Fibroblast of lung (primary cell): ENCODE measurements around the gene SBF2. TPM values are rescaled to one million over a fixed set of nuclear protein-coding genes. Genes with fewer than 3 reads are reported as not detected.

Experiments used
- DNase-seq, 2 donors: peaks; one replicate each; pipeline versions ENCODE4 v3.0.0 to v3.0.0-alpha.2; 2010; ENCODE audit warnings: low read depth in 2 of 2
- H2AFZ ChIP-seq: 2 replicates; pipeline ENCODE4 v1.5.1; 2012; ENCODE audit warnings: low read length, control low read depth, inconsistent platforms
- H3K27ac ChIP-seq: 2 replicates; pipeline ENCODE4 v1.5.1; 2011; ENCODE audit warnings: low read length, control low read depth; ENCODE audit not compliant: insufficient read depth
- H3K27me3 ChIP-seq: 2 replicates; pipeline ENCODE4 v1.5.1; 2011; ENCODE audit warnings: mild to moderate bottlenecking, low read length; ENCODE audit not compliant: control insufficient read depth, insufficient read depth
- H3K36me3 ChIP-seq: 2 replicates; pipeline ENCODE4 v1.5.1; 2011; ENCODE audit warnings: low read length; ENCODE audit not compliant: control insufficient read depth, insufficient read depth
- H3K4me1 ChIP-seq: 2 replicates; pipeline ENCODE4 v1.5.1; 2011; ENCODE audit warnings: low read length; ENCODE audit not compliant: control insufficient read depth, insufficient read depth; ENCODE audit errors: extremely low read depth
- H3K4me2 ChIP-seq: 2 replicates; pipeline ENCODE4 v1.5.1; 2011; ENCODE audit warnings: low read length, control low read depth; ENCODE audit not compliant: insufficient read depth; ENCODE audit errors: extremely low read depth
- H3K4me3 ChIP-seq, 4 experiments: fragments of 200-600 bp in 1 of 4; sonication (generic) in 1 of 4; replicated peaks in 1 of 4; 2 replicates each; pipeline ENCODE4 v1.5.1; 2011 to 2016; ENCODE audit warnings: low read length in 4 of 4, low read depth in 3 of 4, mild to moderate bottlenecking in 3 of 4, control low read depth in 2 of 4, inconsistent platforms in 1 of 4, mixed read lengths in 1 of 4; ENCODE audit not compliant: insufficient read depth in 1 of 4; ENCODE audit errors: control extremely low read depth in 1 of 4
- H3K79me2 ChIP-seq: 2 replicates; pipeline ENCODE4 v1.5.1; 2012; ENCODE audit warnings: mild to moderate bottlenecking, low read length, inconsistent platforms; ENCODE audit not compliant: control insufficient read depth, insufficient read depth
- H3K9ac ChIP-seq: 2 replicates; pipeline ENCODE4 v1.5.1; 2011; ENCODE audit warnings: mild to moderate bottlenecking, low read length, control low read depth; ENCODE audit not compliant: insufficient read depth
- H3K9me3 ChIP-seq: 2 replicates; pipeline ENCODE4 v1.5.1; 2012; ENCODE audit warnings: low read depth, low read length; ENCODE audit not compliant: control insufficient read depth, insufficient read depth
- H4K20me1 ChIP-seq: 2 replicates; pipeline ENCODE4 v1.5.1; 2011; ENCODE audit warnings: low read length; ENCODE audit not compliant: control insufficient read depth, insufficient read depth; ENCODE audit errors: extremely low read depth
- EZH2 ChIP-seq: IDR thresholded peaks from 2 replicates; pipeline ENCODE4 v1.5.1; 2012; ENCODE audit warnings: low read length, control low read depth, mild to moderate bottlenecking; ENCODE audit errors: missing control alignments
- polyA plus RNA-seq, 2 donors: library from polyadenylated mRNA; depleted of rRNA in 1 of 2; stranded (reverse) in 1 of 2; unstranded in 1 of 2; fragments of >200 nt; gene quantifications; 2 replicates each; pipeline ENCODE4 v1.2.1, GENCODE V29; 2011 to 2012; ENCODE audit warnings: missing spikeins in 1 of 2
- total RNA-seq: library from RNA; depleted of rRNA; stranded (reverse); fragments of >200 nt; gene quantifications from 2 replicates; pipeline ENCODE4 v1.2.1, GENCODE V29; 2014
- TF ChIP-seq, protein P1 (sequence below), 2 donors: IDR thresholded peaks in 1 of 2; conservative IDR thresholded peaks in 1 of 2; 1 replicate in 1 of 2; 2 replicates in 1 of 2; pipeline ENCODE4 v1.5.1; 2011 to 2012; ENCODE audit warnings: low read length in 2 of 2, control low read depth in 1 of 2, inconsistent platforms in 1 of 2, low read depth in 1 of 2, mild to moderate bottlenecking in 1 of 2

SBF2 gene
- total and polyA plus RNA-seq, 2 donors (not counting 1 experiment from before 2014, with no cell fraction given), result 69.4 to 95.9 TPM

DNA sequence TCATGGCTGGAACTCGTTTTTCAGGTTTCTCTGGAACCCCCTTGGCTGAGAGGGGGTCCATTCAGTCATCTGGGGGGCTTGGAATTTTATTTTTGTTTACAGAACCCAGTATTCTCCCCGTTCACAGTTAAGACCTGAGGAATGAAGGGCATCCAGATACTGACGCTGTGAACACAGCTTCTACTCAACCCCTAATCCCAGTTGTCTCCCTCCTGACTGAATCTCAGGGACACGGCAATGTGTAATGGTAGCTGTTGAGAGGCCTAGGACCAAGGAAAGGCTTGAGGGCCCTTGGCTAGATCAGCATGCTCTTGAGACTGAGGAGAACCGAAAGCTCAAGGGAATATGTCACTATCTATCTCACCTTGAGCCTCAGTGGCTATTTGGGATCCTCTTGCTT, 516.5 kb downstream of the SBF2 start:
- peaks cover 13% of the 10 kb centered on the region for H3K36me3 ChIP-seq
- no peak for DNase-seq
- H3K4me1 ChIP-seq, result peaks cover 13% of the 10 kb centered on the region
- H3K27me3 ChIP-seq, result no peaks in the 10 kb centered on the region
- no peak overlapping the region for H3K9ac ChIP-seq
- TF ChIP-seq EZH2, result no peak
- TF ChIP-seq, protein P1, sequence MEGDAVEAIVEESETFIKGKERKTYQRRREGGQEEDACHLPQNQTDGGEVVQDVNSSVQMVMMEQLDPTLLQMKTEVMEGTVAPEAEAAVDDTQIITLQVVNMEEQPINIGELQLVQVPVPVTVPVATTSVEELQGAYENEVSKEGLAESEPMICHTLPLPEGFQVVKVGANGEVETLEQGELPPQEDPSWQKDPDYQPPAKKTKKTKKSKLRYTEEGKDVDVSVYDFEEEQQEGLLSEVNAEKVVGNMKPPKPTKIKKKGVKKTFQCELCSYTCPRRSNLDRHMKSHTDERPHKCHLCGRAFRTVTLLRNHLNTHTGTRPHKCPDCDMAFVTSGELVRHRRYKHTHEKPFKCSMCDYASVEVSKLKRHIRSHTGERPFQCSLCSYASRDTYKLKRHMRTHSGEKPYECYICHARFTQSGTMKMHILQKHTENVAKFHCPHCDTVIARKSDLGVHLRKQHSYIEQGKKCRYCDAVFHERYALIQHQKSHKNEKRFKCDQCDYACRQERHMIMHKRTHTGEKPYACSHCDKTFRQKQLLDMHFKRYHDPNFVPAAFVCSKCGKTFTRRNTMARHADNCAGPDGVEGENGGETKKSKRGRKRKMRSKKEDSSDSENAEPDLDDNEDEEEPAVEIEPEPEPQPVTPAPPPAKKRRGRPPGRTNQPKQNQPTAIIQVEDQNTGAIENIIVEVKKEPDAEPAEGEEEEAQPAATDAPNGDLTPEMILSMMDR (conservative IDR thresholded peaks at IDR 0.05 in 1 of 2, IDR thresholded peaks at IDR 0.05 in 1 of 2; ENCODE audit: low read depth in 1 of 2, low read length in 2 of 2), result no peak
- no peak overlapping the region for H2AFZ ChIP-seq
- H3K4me2 ChIP-seq, result no peak overlapping the region
- peaks cover 2% of the 10 kb centered on the region for H3K79me2 ChIP-seq
- H4K20me1 ChIP-seq, result no peaks in the 10 kb centered on the region
- no peaks in the 10 kb centered on the region for H3K9me3 ChIP-seq
- H3K27ac ChIP-seq, result no peak overlapping the region
- peak overlapping the region in 1 of 4 experiments; percentile 25 for H3K4me3 ChIP-seq

DNA sequence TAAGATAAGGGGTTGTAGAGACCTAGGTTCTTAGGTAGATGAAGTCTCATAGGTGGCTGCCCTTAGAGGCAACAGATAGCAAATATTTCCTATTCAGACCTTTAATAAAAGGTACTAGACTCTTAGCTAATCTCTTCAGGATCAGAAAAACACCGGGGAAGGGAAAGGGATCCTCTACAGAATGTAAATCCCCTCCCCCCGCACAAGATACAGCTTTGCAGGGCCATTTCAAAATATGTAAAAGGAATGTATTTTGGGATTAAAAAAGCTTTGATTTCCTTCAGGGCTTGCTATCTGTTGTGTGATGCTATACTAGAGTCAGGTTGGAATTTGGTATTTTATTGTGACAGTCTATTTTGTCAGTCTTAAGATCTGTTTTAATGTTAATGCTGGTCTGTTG, 517.0 kb downstream of the SBF2 start:
- Histone ChIP-seq H3K27ac (no peak overlapping the region), H4K20me1 (no peaks in the 10 kb centered on the region), H2AFZ (no peak overlapping the region), H3K27me3 (no peaks in the 10 kb centered on the region), H3K4me1 (peaks cover 13% of the 10 kb centered on the region), H3K9ac (no peak overlapping the region), H3K9me3 (no peaks in the 10 kb centered on the region), H3K36me3 (peaks cover 13% of the 10 kb centered on the region), H3K4me2 (no peak overlapping the region), H3K4me3 (peak overlapping the region in 1 of 4 experiments; percentile 25), H3K79me2 (peaks cover 2% of the 10 kb centered on the region)
- TF ChIP-seq, protein P1 (conservative IDR thresholded peaks at IDR 0.05 in 1 of 2, IDR thresholded peaks at IDR 0.05 in 1 of 2; ENCODE audit: low read depth in 1 of 2, low read length in 2 of 2), result no peak
- TF ChIP-seq EZH2, result no peak
- no peak for DNase-seq

DNA sequence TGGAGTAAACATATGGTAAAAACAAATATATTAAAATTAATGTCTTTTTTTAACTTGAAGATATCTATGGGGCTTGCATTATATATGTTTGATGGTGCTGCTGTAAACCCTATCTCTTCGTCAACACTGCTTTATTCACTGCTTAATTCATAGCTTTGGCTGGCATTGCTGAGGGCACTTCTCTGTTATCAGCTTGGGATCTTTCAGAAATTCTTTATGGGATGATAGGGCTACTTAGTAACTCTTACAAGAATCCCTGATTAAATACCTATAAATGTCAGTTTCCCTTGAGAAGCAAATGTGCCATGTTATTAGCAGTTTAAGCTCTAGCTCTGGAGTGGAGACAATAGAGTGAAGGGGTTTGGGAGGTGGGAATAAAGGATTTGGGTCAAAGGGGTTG, 517.8 kb downstream of the SBF2 start:
- Histone ChIP-seq H2AFZ (no peak overlapping the region), H3K4me1 (peaks cover 13% of the 10 kb centered on the region), H3K36me3 (peaks cover 11% of the 10 kb centered on the region), H3K9ac (no peak overlapping the region), H3K79me2 (peaks cover 2% of the 10 kb centered on the region), H3K9me3 (no peaks in the 10 kb centered on the region), H3K4me3 (peak overlapping the region in 2 of 4 experiments; percentile 4 to 25), H3K27me3 (no peaks in the 10 kb centered on the region), H3K4me2 (peak overlapping the region; percentile 29), H4K20me1 (no peaks in the 10 kb centered on the region), H3K27ac (peak overlapping the region; percentile 15)
- TF ChIP-seq, protein P1 (conservative IDR thresholded peaks at IDR 0.05 in 1 of 2, IDR thresholded peaks at IDR 0.05 in 1 of 2; ENCODE audit: low read depth in 1 of 2, low read length in 2 of 2), result no peak
- TF ChIP-seq EZH2, result no peak
- no peak for DNase-seq
